Fibroblast of villous mesenchyme (primary cell): ENCODE measurements around the gene CALHM1. TPM values are rescaled to one million over a fixed set of nuclear protein-coding genes. Genes with fewer than 3 reads are reported as not detected.
A peak's percentile ranks its signal among the peaks of the same experiment; 100 is the strongest.

ENCODE experiments used
- DNase-seq: peaks from one replicate; pipeline ENCODE4 v3.0.0-alpha.2; 2010; ENCODE audit warnings: low read depth
- H3K4me3 ChIP-seq: 2 replicates; pipeline ENCODE4 v1.5.1; 2011; ENCODE audit warnings: low read depth, mild to moderate bottlenecking, low read length
- total RNA-seq: library from RNA; depleted of rRNA; stranded (reverse); fragments of >200 nt; gene quantifications from 2 replicates; pipeline ENCODE4 v1.2.3, GENCODE V29; 2012
- TF ChIP-seq, protein P1 (sequence below): IDR thresholded peaks from 2 replicates; pipeline ENCODE4 v1.5.1; 2012; ENCODE audit warnings: low read depth, mild to moderate bottlenecking, low read length; ENCODE audit not compliant: insufficient read depth

Gene CALHM1
- total RNA-seq, 1 donor = not detected

DNA sequence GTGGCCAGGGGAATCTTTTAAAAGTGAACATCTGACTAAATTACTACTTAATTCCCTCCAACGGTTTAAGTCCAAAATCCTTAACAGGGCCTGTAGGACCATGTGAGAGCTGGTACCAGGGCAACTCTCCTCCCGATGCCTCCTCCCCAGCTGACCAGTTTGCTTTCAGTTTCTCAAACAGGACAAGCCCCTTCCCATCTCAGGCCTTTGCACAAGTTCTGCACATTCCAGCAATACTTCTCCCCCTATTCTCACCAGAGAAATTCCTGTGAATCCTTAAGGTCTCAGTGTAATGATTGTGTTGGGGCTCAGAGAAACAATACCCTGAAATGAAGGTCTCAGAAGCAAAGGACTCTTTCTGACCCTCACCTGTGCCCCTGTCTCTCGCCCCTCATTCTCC is 8.0 kb upstream of the CALHM1 start:
- H3K4me3 ChIP-seq = no peak overlapping the region
- TF ChIP-seq, protein P1, sequence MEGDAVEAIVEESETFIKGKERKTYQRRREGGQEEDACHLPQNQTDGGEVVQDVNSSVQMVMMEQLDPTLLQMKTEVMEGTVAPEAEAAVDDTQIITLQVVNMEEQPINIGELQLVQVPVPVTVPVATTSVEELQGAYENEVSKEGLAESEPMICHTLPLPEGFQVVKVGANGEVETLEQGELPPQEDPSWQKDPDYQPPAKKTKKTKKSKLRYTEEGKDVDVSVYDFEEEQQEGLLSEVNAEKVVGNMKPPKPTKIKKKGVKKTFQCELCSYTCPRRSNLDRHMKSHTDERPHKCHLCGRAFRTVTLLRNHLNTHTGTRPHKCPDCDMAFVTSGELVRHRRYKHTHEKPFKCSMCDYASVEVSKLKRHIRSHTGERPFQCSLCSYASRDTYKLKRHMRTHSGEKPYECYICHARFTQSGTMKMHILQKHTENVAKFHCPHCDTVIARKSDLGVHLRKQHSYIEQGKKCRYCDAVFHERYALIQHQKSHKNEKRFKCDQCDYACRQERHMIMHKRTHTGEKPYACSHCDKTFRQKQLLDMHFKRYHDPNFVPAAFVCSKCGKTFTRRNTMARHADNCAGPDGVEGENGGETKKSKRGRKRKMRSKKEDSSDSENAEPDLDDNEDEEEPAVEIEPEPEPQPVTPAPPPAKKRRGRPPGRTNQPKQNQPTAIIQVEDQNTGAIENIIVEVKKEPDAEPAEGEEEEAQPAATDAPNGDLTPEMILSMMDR = no peak
- DNase-seq = peak; percentile 36

DNA sequence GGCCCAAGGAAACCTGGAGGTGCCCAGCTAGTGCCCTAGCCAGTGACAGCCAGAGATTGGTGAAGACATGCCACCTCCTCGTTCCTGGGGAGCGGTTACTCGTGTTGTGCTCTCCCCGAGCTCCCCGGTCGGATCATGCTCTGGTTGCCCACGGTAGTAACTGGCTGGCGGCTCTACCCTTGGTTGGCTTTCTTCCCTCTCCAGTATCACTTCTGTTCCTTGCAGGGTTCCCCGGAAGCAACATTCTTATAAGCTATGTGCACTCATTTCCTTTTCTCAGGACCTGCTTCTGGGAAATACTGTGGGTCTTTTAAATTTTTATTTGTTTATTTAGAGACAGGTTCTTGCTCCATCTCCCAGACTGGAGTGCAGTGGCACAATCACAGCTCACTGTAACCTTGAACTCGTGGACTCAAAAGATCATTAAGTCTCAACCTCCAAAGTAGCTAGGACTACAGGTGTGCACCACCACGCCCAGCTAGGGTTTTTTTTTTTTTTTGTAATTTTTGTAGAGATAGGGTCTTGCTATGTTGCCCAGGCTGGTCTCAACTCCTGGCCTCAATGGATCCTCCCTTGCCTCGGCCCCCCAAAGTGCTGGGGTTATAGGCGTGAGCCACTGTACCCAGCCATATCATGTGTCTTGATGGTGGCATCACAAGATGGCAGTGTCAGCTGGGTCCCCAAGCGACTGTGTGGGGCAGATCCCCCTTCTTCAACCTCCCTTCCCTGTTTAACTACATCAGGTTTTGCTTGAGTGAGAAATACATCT is 6.9 kb upstream of the CALHM1 start:
- H3K4me3 ChIP-seq = no peak overlapping the region
- TF ChIP-seq, protein P1 = no peak
- DNase-seq = no peak

DNA sequence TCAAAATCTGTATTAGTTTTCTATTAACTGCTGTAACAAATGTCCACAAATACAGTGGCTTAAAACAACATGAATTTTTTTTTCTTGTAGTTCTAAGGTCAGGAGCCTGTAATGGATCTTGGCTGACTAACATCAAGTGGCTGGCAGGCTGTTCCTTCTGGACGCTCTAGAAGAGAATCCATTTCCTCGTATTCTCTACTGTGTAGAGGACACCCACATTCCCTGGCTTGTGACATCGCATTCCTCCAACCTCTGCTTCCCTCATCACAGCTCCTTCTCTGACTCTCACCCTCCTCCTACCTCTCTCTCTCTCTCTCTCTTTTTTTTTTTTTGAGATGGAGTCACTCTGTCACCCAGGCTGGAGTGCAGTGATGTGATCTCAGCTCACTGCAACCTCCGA is 4.8 kb upstream of the CALHM1 start:
- no peak overlapping the region for H3K4me3 ChIP-seq
- TF ChIP-seq, protein P1 = no peak
- no peak for DNase-seq

DNA sequence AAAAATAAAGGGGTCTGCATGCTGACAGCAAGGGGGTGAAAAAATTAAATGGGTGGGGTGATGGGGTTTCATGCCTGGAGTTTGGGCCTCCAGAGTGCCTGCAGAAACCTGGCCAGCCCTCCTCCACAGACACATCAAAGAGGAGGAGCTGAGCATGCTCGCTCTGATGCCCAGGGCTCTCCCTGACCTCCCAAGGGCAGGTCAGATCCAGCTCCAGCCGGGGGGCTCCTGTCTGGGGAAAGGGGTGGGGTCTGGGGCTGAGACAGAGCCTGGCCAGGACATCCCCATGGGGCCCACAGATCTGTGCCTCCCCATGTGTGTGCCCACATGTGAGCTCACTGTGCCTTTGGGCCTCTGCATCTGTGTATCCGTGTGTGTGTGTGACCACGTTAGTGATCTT is 915 bp upstream of the CALHM1 start:
- no peak overlapping the region for H3K4me3 ChIP-seq
- no peak for DNase-seq
- TF ChIP-seq, protein P1 = no peak

DNA sequence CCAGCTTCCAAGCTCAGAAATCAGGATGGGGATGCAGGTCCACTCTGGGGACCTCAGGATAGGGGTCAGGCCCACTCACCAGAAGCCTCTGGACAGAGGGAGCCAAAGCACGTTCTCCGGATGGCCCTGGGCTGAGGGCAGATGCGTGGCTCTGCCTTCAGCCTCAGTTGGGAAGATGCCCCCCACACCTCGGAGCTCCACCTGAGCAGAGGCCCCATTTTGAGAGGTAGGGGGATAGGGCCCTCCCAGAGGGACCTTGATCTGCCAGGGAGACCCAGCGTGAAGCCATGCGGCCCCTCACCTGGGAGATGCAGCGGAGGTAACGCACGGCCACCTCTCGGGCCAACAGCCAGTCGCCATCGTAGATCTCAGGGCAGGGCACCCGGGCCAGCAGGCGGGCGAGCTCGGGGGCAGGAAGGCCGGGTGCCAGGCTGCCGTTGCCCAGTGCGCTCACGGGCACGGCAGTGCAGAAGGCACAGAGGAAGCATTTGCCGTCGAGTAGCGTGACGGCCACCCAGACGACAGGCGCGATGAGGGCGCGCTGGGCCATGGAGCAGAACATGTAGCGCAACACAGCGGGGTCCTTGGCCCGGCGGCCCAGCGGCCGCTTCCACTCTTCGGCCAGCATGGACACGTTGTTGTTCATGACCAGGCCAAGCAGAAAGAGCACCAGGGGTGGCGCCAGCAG is 660 bp downstream of the CALHM1 start:
- no peak overlapping the region for H3K4me3 ChIP-seq
- TF ChIP-seq, protein P1 = no peak
- DNase-seq = no peak

DNA sequence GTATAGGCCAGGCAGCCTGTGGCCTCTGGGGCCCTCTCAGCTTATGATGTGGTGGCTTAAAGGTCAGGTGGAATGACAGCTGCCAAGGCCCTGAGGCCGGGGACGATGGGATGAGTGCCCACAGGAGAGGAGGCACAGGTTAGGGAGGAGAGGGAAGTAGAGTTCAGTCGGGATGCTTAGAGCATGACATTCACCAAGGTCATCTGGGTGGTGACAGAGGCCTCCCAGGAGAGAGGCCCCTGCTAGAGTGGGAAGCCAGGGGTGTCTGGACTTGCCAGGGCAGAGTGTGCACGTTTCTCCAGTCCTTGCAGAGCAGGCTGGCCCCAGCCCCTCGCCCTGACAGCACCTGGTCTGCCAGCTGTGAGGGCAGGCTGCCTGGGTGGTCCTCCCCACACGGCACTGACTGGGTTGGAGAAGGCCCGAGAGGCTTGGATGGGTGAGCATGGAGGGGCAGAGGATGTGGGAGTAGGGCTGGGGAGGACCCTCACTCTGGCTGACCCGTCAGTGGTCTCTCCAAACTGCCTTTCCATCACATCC is 1.5 kb downstream of the CALHM1 start:
- TF ChIP-seq, protein P1 = no peak
- DNase-seq = no peak
- H3K4me3 ChIP-seq = no peak overlapping the region
